ENCODE measurements around the gene TP53I13. TPM values are rescaled to one million over a fixed set of nuclear protein-coding genes. Genes with fewer than 3 reads are reported as not detected.

The TP53I13 gene
- total RNA-seq, 1 experiment from 2014 or later, result 33.3 TPM

DNA sequence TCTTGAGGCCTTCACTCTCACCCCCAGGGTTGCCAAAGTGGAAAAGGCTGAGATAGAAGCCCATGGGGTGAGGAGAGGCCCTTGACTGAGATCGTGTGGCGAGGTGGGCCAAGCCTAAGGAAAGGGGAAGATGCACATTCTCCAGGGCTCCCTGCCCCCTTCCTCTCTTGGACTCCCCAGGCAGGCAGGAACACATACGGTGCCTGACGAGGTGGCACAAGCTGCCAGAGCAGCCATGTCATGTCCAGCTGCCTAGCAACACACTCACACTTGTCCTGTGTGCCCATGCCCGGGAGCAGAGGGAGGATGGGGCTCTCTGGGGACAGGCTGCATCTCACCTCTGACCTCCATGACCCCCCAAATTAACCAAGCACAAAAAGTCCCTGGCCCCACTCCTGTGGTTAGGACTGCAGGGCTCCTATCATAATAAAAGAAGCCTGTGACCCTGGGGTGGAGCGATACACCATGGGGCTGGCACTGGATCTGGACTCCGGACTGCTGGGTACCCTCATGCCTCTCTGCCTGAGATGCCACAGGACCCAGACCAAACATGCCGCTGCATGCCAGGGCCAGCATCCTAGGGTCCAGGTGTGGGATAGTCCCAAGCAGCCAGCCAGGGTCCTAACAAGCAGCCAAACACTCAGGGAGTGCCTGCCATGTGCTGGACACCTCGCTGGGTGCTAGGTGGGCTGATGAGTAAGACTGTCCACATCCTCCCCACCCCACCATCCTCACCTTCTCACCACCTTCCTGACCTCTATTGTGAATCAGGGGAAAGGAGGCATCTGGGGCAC lies 18.4 kb downstream of the TP53I13 start:
- no TSS peak for BruUV-seq (replicated peaks)
- DNase-seq (ENCODE audit: low read depth, low spot score) (no peak), ATAC-seq (no peak)
- H3K9me3 ChIP-seq (ENCODE audit: control insufficient read depth in 1 of 2, insufficient read depth in 1 of 2, low read depth in 1 of 2, low read length in 2 of 2), result no peaks in the 10 kb centered on the region
- TF ChIP-seq ZNF274 (IDR thresholded peaks at IDR 0.05; ENCODE audit: low read depth, low read length) (no peak), ATF3 (IDR thresholded peaks at IDR 0.05) (no peak), ELF1 (IDR thresholded peaks at IDR 0.05; ENCODE audit: borderline replicate concordance, low read depth) (no peak), CBX3 (IDR thresholded peaks at IDR 0.05; ENCODE audit: low read depth) (no peak), POLR2AphosphoS5 (IDR thresholded peaks at IDR 0.05; ENCODE audit: low read depth, low read length) (no peak), TCF7L2 (IDR thresholded peaks at IDR 0.05; ENCODE audit: borderline replicate concordance, extremely low read depth, insufficient read depth, insufficient read length) (no peak), ZFX (IDR thresholded peaks at IDR 0.05) (no peak), SP1 (IDR thresholded peaks at IDR 0.05; ENCODE audit: low read depth) (no peak), JUND (IDR thresholded peaks at IDR 0.05) (no peak), FOSL1 (IDR thresholded peaks at IDR 0.05; ENCODE audit: low read depth) (no peak), SRF (IDR thresholded peaks at IDR 0.05; ENCODE audit: low read depth) (no peak), EZH2phosphoT487 (IDR thresholded peaks at IDR 0.05; ENCODE audit: borderline replicate concordance) (no peak), CTCF (IDR thresholded peaks at IDR 0.05 in 2 of 3, conservative IDR thresholded peaks at IDR 0.05 in 1 of 3; ENCODE audit: borderline replicate concordance in 1 of 3, insufficient read depth in 1 of 3, low read depth in 2 of 3, low read length in 2 of 3) (no peak)
- TF ChIP-seq, protein P1, sequence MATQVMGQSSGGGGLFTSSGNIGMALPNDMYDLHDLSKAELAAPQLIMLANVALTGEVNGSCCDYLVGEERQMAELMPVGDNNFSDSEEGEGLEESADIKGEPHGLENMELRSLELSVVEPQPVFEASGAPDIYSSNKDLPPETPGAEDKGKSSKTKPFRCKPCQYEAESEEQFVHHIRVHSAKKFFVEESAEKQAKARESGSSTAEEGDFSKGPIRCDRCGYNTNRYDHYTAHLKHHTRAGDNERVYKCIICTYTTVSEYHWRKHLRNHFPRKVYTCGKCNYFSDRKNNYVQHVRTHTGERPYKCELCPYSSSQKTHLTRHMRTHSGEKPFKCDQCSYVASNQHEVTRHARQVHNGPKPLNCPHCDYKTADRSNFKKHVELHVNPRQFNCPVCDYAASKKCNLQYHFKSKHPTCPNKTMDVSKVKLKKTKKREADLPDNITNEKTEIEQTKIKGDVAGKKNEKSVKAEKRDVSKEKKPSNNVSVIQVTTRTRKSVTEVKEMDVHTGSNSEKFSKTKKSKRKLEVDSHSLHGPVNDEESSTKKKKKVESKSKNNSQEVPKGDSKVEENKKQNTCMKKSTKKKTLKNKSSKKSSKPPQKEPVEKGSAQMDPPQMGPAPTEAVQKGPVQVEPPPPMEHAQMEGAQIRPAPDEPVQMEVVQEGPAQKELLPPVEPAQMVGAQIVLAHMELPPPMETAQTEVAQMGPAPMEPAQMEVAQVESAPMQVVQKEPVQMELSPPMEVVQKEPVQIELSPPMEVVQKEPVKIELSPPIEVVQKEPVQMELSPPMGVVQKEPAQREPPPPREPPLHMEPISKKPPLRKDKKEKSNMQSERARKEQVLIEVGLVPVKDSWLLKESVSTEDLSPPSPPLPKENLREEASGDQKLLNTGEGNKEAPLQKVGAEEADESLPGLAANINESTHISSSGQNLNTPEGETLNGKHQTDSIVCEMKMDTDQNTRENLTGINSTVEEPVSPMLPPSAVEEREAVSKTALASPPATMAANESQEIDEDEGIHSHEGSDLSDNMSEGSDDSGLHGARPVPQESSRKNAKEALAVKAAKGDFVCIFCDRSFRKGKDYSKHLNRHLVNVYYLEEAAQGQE (IDR thresholded peaks at IDR 0.05; ENCODE audit: low read depth), result no peak
- TF ChIP-seq, protein P2, sequence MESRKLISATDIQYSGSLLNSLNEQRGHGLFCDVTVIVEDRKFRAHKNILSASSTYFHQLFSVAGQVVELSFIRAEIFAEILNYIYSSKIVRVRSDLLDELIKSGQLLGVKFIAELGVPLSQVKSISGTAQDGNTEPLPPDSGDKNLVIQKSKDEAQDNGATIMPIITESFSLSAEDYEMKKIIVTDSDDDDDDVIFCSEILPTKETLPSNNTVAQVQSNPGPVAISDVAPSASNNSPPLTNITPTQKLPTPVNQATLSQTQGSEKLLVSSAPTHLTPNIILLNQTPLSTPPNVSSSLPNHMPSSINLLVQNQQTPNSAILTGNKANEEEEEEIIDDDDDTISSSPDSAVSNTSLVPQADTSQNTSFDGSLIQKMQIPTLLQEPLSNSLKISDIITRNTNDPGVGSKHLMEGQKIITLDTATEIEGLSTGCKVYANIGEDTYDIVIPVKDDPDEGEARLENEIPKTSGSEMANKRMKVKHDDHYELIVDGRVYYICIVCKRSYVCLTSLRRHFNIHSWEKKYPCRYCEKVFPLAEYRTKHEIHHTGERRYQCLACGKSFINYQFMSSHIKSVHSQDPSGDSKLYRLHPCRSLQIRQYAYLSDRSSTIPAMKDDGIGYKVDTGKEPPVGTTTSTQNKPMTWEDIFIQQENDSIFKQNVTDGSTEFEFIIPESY (IDR thresholded peaks at IDR 0.05; ENCODE audit: extremely low read depth, insufficient replicate concordance, low read length), result no peak
- no peak overlapping the region for H3K9ac ChIP-seq (ENCODE audit: low read length)
- H3K4me3 ChIP-seq (replicated peaks in 1 of 2; ENCODE audit: low read depth in 1 of 2, low read length in 2 of 2), result no peak overlapping the region
- no peak overlapping the region for H3K27ac ChIP-seq (ENCODE audit: low read depth, low read length)
- intact Hi-C loops (cut with micrococcal nuclease), result no loop called here
- H2AFZ ChIP-seq (ENCODE audit: low read depth, low read length, poor library complexity, severe bottlenecking), result no peak overlapping the region
- RAD21 ChIA-PET (ENCODE audit: low non-redundant PET in 1 of 2, low total read pairs in 2 of 2, uncharacterized antibody in 2 of 2, unreplicated experiment in 2 of 2), result no interaction called here
- H4K20me1 ChIP-seq (ENCODE audit: insufficient read depth), result no peaks in the 10 kb centered on the region
- H3K27me3 ChIP-seq (ENCODE audit: insufficient read depth, low read length), result no peaks in the 10 kb centered on the region
- H3K4me1 ChIP-seq (ENCODE audit: control insufficient read depth in 1 of 2, insufficient read depth in 2 of 2, low read length in 2 of 2), result peaks cover 22 to 61% of the 10 kb centered on the region in 2 experiments
- H3K36me3 ChIP-seq (ENCODE audit: control insufficient read depth in 1 of 2, insufficient read depth in 2 of 2, low read length in 2 of 2), result no peaks in the 10 kb centered on the region
- H3K4me2 ChIP-seq (ENCODE audit: low read length), result peak overlapping the region; percentile 93
- POLR2A ChIA-PET, result no interaction called here
- CTCF ChIA-PET, result interaction anchor here (1.3 kb wide), 1 partner anchor 31 kb away, joined by 3 read pairs; no protein-coding TSS in a partner anchor
- H3K79me2 ChIP-seq (ENCODE audit: insufficient read depth, low read length), result peaks cover 62% of the 10 kb centered on the region
- H3K9me2 ChIP-seq (ENCODE audit: insufficient read depth), result no peaks in the 10 kb centered on the region

Data from HCT116 (cell line).